Measurements from ENCODE around the gene CARF.
"Not testable (repeated sequence)": the region's sequence is repeated elsewhere in the genome, so short reads cannot be mapped to it uniquely, and the experiment has no call there.

CARF gene

GRCh38 chr2:202911203-202911511, 918 bp upstream of the CARF start:
- TF ChIP-seq CTCF (IDR thresholded peaks at IDR 0.05; ENCODE audit: low read depth, low read length, missing control alignments) = no peak
- H3K4me3 ChIP-seq (ENCODE audit: low read depth, low read length) = peak overlapping the region; percentile 91
- in situ Hi-C loops (cut with HindIII; ENCODE audit: low sequenced_read_pairs) = no loop called here
- DNase-seq (ENCODE audit: low read depth) = peak; percentile 2

GRCh38 chr2:202912342-202913201, 497 bp downstream of the CARF start:
- in situ Hi-C loops (cut with HindIII; ENCODE audit: low sequenced_read_pairs); DNase-seq (ENCODE audit: low read depth): not testable (repeated sequence)
- H3K4me3 ChIP-seq (ENCODE audit: low read depth, low read length) = peak overlapping the region; percentile 91

GRCh38 chr2:202918860-202919259, 6.8 kb downstream of the CARF start:
- TF ChIP-seq CTCF (IDR thresholded peaks at IDR 0.05; ENCODE audit: low read depth, low read length, missing control alignments) = no peak
- in situ Hi-C loops (cut with HindIII; ENCODE audit: low sequenced_read_pairs) = no loop called here
- DNase-seq (ENCODE audit: low read depth) = no peak
- H3K4me3 ChIP-seq (ENCODE audit: low read depth, low read length) = no peak overlapping the region

- DNase-seq (ENCODE audit: low read depth) = no peak
- TF ChIP-seq CTCF (IDR thresholded peaks at IDR 0.05; ENCODE audit: low read depth, low read length, missing control alignments) = no peak
- H3K4me3 ChIP-seq (ENCODE audit: low read depth, low read length) = no peak overlapping the region
- in situ Hi-C loops (cut with HindIII; ENCODE audit: low sequenced_read_pairs) = no loop called here
These were observed 20.5 kb downstream of the CARF start for GRCh38 chr2:202932425-202933138.

- TF ChIP-seq CTCF (IDR thresholded peaks at IDR 0.05; ENCODE audit: low read depth, low read length, missing control alignments) = no peak
- in situ Hi-C loops (cut with HindIII; ENCODE audit: low sequenced_read_pairs) = no loop called here
- no peak overlapping the region for H3K4me3 ChIP-seq (ENCODE audit: low read depth, low read length)
- DNase-seq (ENCODE audit: low read depth) = no peak
These were observed 21.1 kb downstream of the CARF start for GRCh38 chr2:202933139-202933510.

GRCh38 chr2:202933958-202934357, 21.9 kb downstream of the CARF start:
- no peak for TF ChIP-seq CTCF (IDR thresholded peaks at IDR 0.05; ENCODE audit: low read depth, low read length, missing control alignments)
- in situ Hi-C loops (cut with HindIII; ENCODE audit: low sequenced_read_pairs) = no loop called here
- DNase-seq (ENCODE audit: low read depth) = no peak
- no peak overlapping the region for H3K4me3 ChIP-seq (ENCODE audit: low read depth, low read length)

- no peak overlapping the region for H3K4me3 ChIP-seq (ENCODE audit: low read depth, low read length)
- in situ Hi-C loops (cut with HindIII; ENCODE audit: low sequenced_read_pairs) = no loop called here
- DNase-seq (ENCODE audit: low read depth) = no peak
- TF ChIP-seq CTCF (IDR thresholded peaks at IDR 0.05; ENCODE audit: low read depth, low read length, missing control alignments) = no peak
These were observed 22.4 kb downstream of the CARF start for GRCh38 chr2:202934456-202934855.
